ES-I3 (cell line): ENCODE measurements around the gene REELD1.

Experiments
- H3K36me3 ChIP-seq: 2 replicates; pipeline ENCODE4 v1.6.1; 2013; ENCODE audit warnings: mild to moderate bottlenecking, low read length, control low read depth, moderate library complexity; ENCODE audit not compliant: insufficient read depth
- H3K4me1 ChIP-seq: 2 replicates; pipeline ENCODE4 v1.6.1; 2013; ENCODE audit warnings: mild to moderate bottlenecking, control low read depth, low read length; ENCODE audit not compliant: insufficient read depth
- H3K9ac ChIP-seq: 2 replicates; pipeline ENCODE4 v1.6.1; 2013; ENCODE audit warnings: low read depth, mild to moderate bottlenecking, low read length, moderate library complexity
- H3K9me3 ChIP-seq: 2 replicates; pipeline ENCODE4 v1.6.1; 2013; ENCODE audit warnings: mild to moderate bottlenecking, low read length, moderate library complexity; ENCODE audit not compliant: control insufficient read depth, insufficient read depth

Gene REELD1

DNA sequence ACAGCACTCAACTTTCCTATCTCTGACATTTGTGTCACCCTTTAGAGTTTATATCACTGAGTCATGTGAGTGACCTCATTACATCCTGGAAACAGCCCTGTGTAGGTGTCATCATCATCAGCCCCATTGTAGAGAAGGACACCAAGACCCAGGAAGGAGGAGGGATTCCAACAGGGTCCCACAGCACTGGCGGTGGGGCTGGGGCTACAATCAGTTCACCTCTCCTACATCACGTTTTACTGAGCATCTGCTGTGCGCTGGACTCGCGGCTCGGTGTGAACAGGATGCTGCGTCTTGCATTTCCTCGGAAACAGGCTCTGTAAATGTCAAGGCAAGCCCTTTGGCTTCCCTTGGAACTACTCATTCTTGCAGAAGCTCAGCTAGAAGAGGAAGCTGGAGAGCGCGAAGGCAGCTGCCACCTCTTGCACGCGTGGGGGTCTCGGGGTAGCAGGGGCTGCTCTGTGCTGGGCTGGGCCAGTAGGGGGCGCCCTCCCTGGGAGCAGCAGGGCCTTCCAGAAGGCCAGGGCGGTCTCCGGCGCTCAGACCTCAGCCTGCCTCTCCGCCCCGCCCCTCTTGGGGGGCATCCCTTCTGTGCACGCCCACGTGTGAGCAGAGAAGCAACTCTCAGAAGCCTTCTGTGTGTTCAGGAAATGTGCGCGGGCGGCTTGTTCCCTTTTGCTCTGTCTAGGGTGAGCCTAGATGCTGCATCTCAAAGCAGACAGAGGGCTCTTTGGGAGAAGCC lies 29.0 kb downstream of the REELD1 start:
- Histone ChIP-seq H3K9me3 (no peaks in the 10 kb centered on the region), H3K36me3 (no peaks in the 10 kb centered on the region), H3K9ac (no peak overlapping the region), H3K4me1 (peaks cover 6% of the 10 kb centered on the region)

DNA sequence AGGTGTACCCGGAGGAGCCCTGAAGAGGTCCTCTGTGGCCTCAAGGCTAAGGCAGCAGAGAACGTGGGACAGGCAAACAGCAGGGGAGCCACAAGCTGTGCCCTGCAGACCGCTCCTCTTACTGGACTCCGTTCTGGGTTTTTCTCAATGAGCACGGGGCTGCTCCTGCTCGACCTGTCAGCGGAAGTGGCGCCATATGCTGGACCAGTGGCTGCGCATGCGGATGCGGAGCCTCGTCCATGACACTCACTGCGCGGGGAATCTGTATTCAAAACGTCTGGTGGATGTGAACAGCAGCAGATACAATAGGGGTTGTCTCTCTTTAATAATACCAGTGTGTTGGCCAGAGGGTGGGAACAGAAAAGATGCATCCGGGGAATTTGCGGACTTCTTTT lies 29.5 kb downstream of the REELD1 start:
- Histone ChIP-seq H3K4me1 (peaks cover 6% of the 10 kb centered on the region), H3K9me3 (no peaks in the 10 kb centered on the region), H3K9ac (no peak overlapping the region), H3K36me3 (no peaks in the 10 kb centered on the region)

DNA sequence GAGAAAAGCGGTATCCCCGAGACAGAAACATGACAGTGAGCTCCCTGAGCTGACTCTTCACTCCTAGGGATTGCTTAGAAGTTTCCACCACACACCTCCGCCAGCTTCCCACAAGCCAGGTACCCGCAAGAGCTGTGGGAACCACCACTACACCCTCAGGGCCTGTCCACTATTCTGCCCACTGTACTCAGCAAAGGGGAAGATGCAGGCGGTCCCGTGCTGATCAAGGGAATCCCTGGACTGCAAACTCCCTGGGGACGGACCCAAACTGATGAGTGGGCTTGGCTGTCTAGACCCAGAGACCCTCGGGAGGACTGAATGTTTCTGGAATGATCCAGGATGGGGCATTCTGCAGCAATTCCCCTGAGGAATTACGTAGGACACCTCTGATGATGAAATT lies 30.2 kb downstream of the REELD1 start:
- H3K36me3 ChIP-seq = no peaks in the 10 kb centered on the region
- peaks cover 6% of the 10 kb centered on the region for H3K4me1 ChIP-seq
- no peak overlapping the region for H3K9ac ChIP-seq
- no peaks in the 10 kb centered on the region for H3K9me3 ChIP-seq

DNA sequence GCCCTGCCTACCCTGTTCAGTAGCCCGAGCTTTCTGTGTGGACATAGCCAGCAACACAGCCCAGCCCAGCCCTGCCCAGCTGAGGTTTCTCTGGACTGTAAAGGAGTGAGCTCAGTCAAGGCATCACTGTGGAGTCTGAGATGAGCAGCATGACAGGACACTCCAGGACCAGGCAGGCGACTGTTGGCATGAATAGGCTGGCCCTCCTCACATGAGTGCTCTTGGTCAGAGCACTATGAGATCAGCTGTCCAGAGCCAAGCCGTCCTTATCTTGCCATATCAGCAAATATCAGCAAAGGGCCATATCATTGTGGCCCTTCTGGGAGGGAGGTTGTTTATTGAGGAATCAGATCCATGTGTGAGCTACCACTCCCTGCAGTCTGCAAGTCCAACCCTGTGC lies 30.9 kb downstream of the REELD1 start:
- Histone ChIP-seq H3K4me1 (peaks cover 6% of the 10 kb centered on the region), H3K36me3 (no peaks in the 10 kb centered on the region), H3K9ac (no peak overlapping the region), H3K9me3 (no peaks in the 10 kb centered on the region)

DNA sequence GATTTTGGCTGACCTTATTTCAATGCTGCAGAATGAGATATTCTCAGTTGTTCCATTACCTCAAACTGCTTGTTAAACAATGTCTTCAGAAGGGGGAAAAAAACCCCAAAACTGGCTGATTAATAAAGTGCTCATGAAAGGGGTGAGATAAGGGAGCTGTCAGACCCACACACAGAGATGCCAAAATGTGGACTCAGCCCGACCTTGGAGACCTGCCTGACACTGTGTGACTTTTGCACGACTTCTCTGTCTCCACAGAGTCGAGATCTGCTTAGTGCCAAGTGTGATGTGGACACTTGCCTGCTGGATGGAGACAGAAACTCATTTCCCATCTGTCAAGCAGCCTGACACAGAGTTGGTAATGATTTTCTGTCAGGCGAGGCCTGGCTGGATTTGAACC lies 31.5 kb downstream of the REELD1 start:
- Histone ChIP-seq H3K9ac (no peak overlapping the region), H3K9me3 (no peaks in the 10 kb centered on the region), H3K36me3 (no peaks in the 10 kb centered on the region), H3K4me1 (peaks cover 6% of the 10 kb centered on the region)

DNA sequence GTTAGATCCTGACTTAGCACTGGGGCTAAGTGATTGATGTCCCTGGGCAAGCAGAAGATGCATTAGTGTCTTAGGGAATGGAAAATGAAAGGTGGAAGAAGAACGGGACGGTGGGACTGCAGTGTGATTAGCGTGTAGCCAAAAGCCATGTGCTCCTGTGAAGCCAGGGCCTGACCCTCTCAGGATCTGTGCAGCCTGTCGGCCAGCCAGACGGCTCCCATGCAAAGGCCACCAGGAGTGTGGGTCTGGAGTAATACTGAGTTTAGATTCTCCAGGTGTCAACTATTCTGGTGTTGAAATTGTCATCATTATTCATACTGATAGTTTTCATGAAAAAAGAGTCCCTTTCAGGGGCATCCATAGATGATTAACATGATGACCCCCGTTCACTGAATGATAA lies 32.0 kb downstream of the REELD1 start:
- Histone ChIP-seq H3K4me1 (peaks cover 5% of the 10 kb centered on the region), H3K9ac (no peak overlapping the region), H3K9me3 (no peaks in the 10 kb centered on the region), H3K36me3 (no peaks in the 10 kb centered on the region)

DNA sequence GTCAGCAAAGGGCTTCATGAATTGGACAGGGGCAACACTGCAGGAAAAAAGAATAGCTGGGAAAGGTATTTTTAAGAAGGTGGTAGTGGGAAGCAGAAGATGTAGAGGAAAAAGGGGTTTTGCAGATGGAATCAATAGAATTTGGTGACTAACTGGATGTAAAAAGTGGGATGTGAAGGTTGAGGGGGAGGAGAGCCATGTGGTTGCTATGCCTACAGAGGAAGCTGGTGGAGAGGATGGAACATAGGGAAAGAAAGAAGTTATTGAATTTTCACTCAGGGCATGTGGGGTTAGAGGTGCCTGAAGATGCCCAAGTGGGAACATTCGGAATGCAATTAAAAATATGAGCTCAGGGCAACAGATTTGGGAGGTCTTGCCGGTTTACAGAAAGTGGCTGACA lies 33.0 kb downstream of the REELD1 start:
- no peaks in the 10 kb centered on the region for H3K36me3 ChIP-seq
- no peaks in the 10 kb centered on the region for H3K4me1 ChIP-seq

DNA sequence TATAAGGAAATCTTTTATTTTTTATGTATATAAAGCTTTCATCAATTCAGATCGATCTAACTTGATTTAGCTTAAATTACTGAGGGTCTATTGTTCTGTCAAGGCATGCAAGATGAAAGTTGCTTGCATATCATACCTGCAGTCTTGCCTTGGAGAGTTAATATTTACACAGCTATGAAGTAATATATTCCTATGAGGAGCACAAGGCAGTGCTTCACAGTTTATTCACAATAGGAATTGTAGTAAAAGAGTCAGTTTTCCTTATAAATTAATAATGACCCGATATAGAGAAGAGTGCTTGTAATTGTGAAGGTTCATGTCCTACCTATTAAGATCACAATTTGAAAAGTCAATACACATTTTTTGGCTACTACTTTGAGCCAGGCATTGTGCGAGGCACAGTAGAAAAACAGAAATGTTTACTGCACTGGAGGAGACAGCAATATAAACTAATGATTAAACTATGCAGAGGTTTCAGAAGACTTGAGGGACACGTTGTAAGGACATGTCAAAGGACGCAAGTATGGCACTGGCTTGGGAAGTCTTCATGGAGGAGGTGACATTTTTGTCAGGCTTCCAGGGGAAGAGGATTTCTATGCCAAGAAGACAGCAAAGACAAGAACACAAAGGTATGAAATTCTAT lies 38.8 kb downstream of the REELD1 start:
- H3K4me1 ChIP-seq = no peaks in the 10 kb centered on the region
- no peaks in the 10 kb centered on the region for H3K36me3 ChIP-seq
- H3K9me3 ChIP-seq = no peaks in the 10 kb centered on the region
- H3K9ac ChIP-seq = no peak overlapping the region

More for the DNA sequence above, 33.0 kb downstream of the REELD1 start:
- Histone ChIP-seq H3K9ac (no peak overlapping the region), H3K9me3 (no peaks in the 10 kb centered on the region)

DNA sequence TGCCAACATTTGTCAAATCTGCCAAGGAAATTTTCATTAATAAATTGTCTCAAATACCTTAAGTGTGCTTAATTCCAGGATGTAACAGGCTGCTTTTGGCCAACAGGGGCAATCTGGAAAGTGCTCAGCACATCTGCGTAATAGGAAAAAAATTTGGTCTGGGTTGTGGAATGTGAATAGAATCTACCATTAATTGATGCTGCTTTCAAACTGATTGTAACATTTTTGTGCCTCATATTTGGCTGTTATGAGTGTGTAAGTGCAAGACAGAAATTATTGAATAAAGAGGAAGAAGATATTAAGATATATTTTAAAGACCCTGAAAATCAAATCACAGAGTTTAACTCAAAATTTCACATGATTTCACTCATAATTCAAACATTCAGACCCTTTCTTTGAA lies 41.1 kb downstream of the REELD1 start:
- no peaks in the 10 kb centered on the region for H3K36me3 ChIP-seq
- no peaks in the 10 kb centered on the region for H3K4me1 ChIP-seq
- no peaks in the 10 kb centered on the region for H3K9me3 ChIP-seq
- no peak overlapping the region for H3K9ac ChIP-seq

DNA sequence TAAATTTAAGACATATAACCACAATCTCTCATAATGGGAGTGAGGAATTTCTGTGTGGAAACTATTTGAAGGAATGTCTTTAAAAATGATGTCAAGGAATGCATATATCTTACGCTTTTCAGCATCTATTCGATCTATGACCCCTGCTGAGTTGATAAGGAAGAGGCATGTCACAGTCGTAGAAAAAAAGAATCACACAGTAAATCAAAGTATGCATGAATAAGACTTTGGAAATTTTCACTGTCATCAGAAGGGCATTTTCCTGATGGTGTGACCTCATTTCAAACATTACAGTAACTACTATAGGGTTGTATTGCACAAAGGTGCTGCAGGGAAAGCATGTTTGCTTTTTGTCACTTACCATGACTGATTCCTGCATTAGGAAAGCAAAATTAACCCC lies 41.5 kb downstream of the REELD1 start:
- Histone ChIP-seq H3K9ac (no peak overlapping the region), H3K36me3 (no peaks in the 10 kb centered on the region), H3K4me1 (no peaks in the 10 kb centered on the region), H3K9me3 (no peaks in the 10 kb centered on the region)

DNA sequence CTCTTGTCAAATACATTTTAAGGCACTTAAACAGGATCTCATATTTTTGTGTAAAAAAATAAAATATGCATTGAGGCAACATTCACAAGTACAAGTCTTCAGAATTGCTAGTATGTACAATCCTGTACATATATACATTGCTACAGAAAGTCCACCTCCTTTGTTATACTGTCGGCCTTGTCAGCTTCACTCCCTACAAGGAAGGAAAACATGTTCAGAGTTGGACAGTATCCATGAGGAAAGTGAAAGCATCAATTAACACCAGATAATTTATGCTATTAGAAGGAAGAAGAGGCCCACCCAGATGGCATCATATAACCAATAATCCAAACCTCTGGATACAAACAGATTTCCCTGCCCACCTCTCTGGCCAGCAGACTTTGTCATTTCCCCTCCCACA lies 42.0 kb downstream of the REELD1 start:
- H3K9me3 ChIP-seq = no peaks in the 10 kb centered on the region
- H3K36me3 ChIP-seq = no peaks in the 10 kb centered on the region
- no peaks in the 10 kb centered on the region for H3K4me1 ChIP-seq
- no peak overlapping the region for H3K9ac ChIP-seq

DNA sequence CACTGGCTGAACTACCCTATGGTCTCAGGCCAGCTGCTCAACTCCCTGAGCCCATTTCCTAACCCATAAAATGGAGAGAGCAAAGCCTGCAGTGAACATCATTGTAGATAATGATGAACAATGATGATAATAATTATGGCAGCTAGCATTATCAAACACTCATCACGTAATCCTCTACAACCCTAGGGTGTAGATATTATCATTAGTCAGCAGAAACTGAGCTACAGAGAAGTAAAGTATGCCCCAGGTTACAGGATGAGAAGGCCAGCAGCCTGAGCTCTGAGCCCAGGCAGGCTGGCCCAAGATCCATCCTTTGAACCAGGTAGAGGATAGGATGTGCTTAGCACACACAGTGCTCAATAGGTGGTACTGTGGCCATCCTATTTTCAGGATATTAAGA lies 43.2 kb downstream of the REELD1 start:
- Histone ChIP-seq H3K4me1 (no peaks in the 10 kb centered on the region), H3K9ac (no peak overlapping the region), H3K36me3 (no peaks in the 10 kb centered on the region), H3K9me3 (no peaks in the 10 kb centered on the region)

DNA sequence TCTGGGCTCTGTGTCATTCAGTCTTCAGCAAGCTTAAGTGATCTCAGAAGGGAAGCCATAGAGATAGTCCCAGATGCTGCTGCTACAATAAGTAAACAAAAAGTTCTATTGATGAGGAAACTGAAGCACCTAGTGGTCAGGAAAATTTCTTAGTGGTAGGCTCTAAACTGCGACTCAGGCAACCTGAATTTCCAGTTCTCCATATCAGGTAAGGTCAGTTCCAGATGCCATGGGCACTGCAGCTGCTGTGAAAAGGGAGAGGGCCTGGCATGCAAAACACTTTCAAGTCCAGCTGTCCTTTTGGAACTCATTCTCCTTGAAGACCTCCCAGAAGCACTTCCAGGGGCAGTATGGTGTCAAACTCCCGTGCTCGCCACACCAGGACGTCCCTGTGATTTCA lies 46.2 kb downstream of the REELD1 start:
- Histone ChIP-seq H3K36me3 (no peaks in the 10 kb centered on the region), H3K4me1 (no peaks in the 10 kb centered on the region), H3K9me3 (no peaks in the 10 kb centered on the region), H3K9ac (no peak overlapping the region)

DNA sequence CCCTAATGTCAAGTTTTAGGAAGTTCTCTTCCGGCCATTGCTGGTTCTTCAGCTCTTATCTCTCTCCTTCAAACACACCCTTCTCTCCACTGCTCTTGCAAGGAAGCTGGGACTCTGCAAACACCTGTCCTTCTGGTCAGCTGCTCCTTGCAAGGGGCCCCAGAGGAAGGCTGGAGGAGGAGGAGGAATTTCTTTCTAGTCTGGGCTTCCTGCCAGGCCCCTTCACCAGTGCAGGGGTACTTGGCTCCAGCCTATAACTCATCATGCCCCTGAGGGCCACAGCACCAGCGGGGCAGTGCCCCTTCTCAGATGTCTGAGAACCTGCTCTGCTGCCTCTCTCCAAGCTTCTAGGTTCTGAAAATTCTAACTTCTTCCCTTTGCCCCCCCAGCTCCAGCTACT lies 46.7 kb downstream of the REELD1 start:
- Histone ChIP-seq H3K9ac (no peak overlapping the region), H3K4me1 (no peaks in the 10 kb centered on the region), H3K36me3 (no peaks in the 10 kb centered on the region), H3K9me3 (no peaks in the 10 kb centered on the region)

DNA sequence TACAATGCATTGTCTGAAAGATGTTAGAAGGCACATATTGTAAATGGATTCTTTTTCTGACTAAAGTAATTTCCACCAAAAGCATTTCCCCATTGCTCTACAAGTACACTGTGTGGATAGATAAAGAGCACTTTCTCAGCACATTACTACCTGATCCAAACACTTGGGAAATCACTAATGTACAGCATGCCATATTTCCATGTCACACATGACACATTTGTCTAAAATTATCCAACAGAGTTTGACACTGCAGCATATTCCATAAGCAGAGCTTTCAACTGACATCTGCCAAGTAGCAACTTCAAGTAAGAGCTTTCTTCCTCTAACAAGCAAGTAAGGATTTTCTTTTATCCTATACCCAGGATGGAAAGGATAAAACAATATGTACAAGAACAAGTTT lies 49.5 kb downstream of the REELD1 start:
- H3K4me1 ChIP-seq = 0 out of 2 replicates have a peak, but pooled peaks cover 3% of the 10 kb centered on the region

More for the DNA sequence above, 49.5 kb downstream of the REELD1 start:
- Histone ChIP-seq H3K9ac (no peak overlapping the region), H3K9me3 (no peaks in the 10 kb centered on the region), H3K36me3 (no peaks in the 10 kb centered on the region)
